Mesenchymal stem cell (in vitro differentiated cells and primary cell): ENCODE measurements around the gene SLC30A1. TPM values are rescaled to one million over a fixed set of nuclear protein-coding genes. Genes with fewer than 3 reads are reported as not detected.
A peak's percentile ranks its signal among the peaks of the same experiment; 100 is the strongest.
"Not testable (repeated sequence)": the region's sequence is repeated elsewhere in the genome, so short reads cannot be mapped to it uniquely, and the experiment has no call there.

Experiments
- DNase-seq: peaks from one replicate; pipeline ENCODE4 v3.0.0-alpha.2; 2013
- H2AFZ ChIP-seq: one replicate; pipeline ENCODE4 v1.6.1; 2013; ENCODE audit warnings: low read depth, mild to moderate bottlenecking, control low read depth, inconsistent platforms, low read length, moderate library complexity
- H2AK5ac ChIP-seq: 2 replicates; pipeline ENCODE4 v1.6.1; 2013; ENCODE audit warnings: low read length, moderate library complexity, mild to moderate bottlenecking, inconsistent platforms; ENCODE audit not compliant: severe bottlenecking
- H2BK120ac ChIP-seq: one replicate; pipeline ENCODE4 v1.6.1; 2013; ENCODE audit warnings: low read depth, mild to moderate bottlenecking, inconsistent platforms, low read length, moderate library complexity
- H2BK12ac ChIP-seq, 2 experiments: one replicate each; pipeline ENCODE4 v1.6.1; 2013; ENCODE audit warnings: inconsistent platforms in 2 of 2, low read length in 2 of 2, mild to moderate bottlenecking in 2 of 2, moderate library complexity in 2 of 2, control low read depth in 1 of 2
- H2BK15ac ChIP-seq: one replicate; pipeline ENCODE4 v1.6.1; 2013; ENCODE audit warnings: mild to moderate bottlenecking, low read depth, inconsistent platforms; ENCODE audit not compliant: poor library complexity, severe bottlenecking
- H2BK5ac ChIP-seq: 2 replicates; pipeline ENCODE4 v1.6.1; 2013; ENCODE audit warnings: low read depth, mild to moderate bottlenecking, low read length, control low read depth, inconsistent platforms; ENCODE audit not compliant: poor library complexity, severe bottlenecking
- H3K14ac ChIP-seq, 2 experiments: one replicate each; pipeline ENCODE4 v1.6.1; 2013; ENCODE audit warnings: inconsistent platforms in 2 of 2, low read length in 2 of 2, control low read depth in 1 of 2, mild to moderate bottlenecking in 1 of 2, moderate library complexity in 1 of 2
- H3K18ac ChIP-seq, 2 experiments: one replicate each; pipeline ENCODE4 v1.6.1; 2013; ENCODE audit warnings: inconsistent platforms in 2 of 2, low read length in 2 of 2, control low read depth in 1 of 2, low read depth in 1 of 2, mild to moderate bottlenecking in 1 of 2
- H3K23ac ChIP-seq, 2 experiments: one replicate each; pipeline ENCODE4 v1.6.1; 2013; ENCODE audit warnings: inconsistent platforms in 2 of 2, low read length in 2 of 2, mild to moderate bottlenecking in 2 of 2, moderate library complexity in 2 of 2, control low read depth in 1 of 2
- H3K27ac ChIP-seq: 2 replicates; pipeline ENCODE4 v1.5.1; 2013; ENCODE audit warnings: mild to moderate bottlenecking, moderate library complexity, low read length, control low read depth, inconsistent platforms; ENCODE audit not compliant: poor library complexity, severe bottlenecking
- H3K27me3 ChIP-seq, 2 experiments: 2 replicates each; pipeline versions ENCODE4 v1.6.1 to v1.7.0; 2013; ENCODE audit warnings: low read length in 2 of 2, mild to moderate bottlenecking in 2 of 2, moderate library complexity in 2 of 2, control low read depth in 1 of 2, inconsistent platforms in 1 of 2; ENCODE audit not compliant: control insufficient read depth in 1 of 2, insufficient read depth in 1 of 2
- H3K36me3 ChIP-seq, 2 experiments: 2 replicates each; pipeline versions ENCODE4 v1.6.1 to v1.7.0; 2013; ENCODE audit warnings: low read length in 2 of 2, control low read depth in 1 of 2, inconsistent platforms in 1 of 2, low read depth in 1 of 2, mild to moderate bottlenecking in 1 of 2; ENCODE audit not compliant: insufficient read depth in 2 of 2, control insufficient read depth in 1 of 2
- H3K4ac ChIP-seq, 2 experiments: one replicate each; pipeline ENCODE4 v1.6.1; 2013; ENCODE audit warnings: inconsistent platforms in 2 of 2, low read length in 2 of 2, mild to moderate bottlenecking in 2 of 2, moderate library complexity in 2 of 2, control low read depth in 1 of 2, low read depth in 1 of 2
- H3K4me1 ChIP-seq: 2 replicates; pipeline ENCODE4 v1.6.1; 2013; ENCODE audit warnings: low read depth, low read length, control low read depth; ENCODE audit not compliant: control insufficient read depth, insufficient read depth
- H3K4me2 ChIP-seq: 2 replicates; pipeline ENCODE4 v1.6.1; 2013; ENCODE audit warnings: low read length, mild to moderate bottlenecking, inconsistent platforms; ENCODE audit not compliant: poor library complexity, severe bottlenecking
- H3K4me3 ChIP-seq, 2 experiments: 2 replicates each; pipeline versions ENCODE4 v1.5.1 to v1.7.0; 2013; ENCODE audit warnings: low read length in 2 of 2, mild to moderate bottlenecking in 2 of 2, control low read depth in 1 of 2, low read depth in 1 of 2; ENCODE audit not compliant: insufficient read depth in 1 of 2
- H3K79me1 ChIP-seq: replicated peaks from 2 replicates; pipeline ENCODE4 v1.6.1; 2013; ENCODE audit warnings: mild to moderate bottlenecking, control low read depth, low read length, inconsistent platforms; ENCODE audit not compliant: poor library complexity, severe bottlenecking
- H3K9ac ChIP-seq: 2 replicates; pipeline ENCODE4 v1.7.0; 2013; ENCODE audit warnings: mild to moderate bottlenecking, low read length, moderate library complexity
- H3K9me3 ChIP-seq: 2 replicates; pipeline ENCODE4 v1.7.0; 2013; ENCODE audit warnings: mild to moderate bottlenecking, low read length; ENCODE audit not compliant: control insufficient read depth
- H4K8ac ChIP-seq: one replicate; pipeline ENCODE4 v1.6.1; 2013; ENCODE audit warnings: inconsistent platforms, mild to moderate bottlenecking, low read length, moderate library complexity
- H4K91ac ChIP-seq: one replicate; pipeline ENCODE4 v1.6.1; 2013; ENCODE audit warnings: mild to moderate bottlenecking, low read length, inconsistent platforms
- WGBS: methylation state at CpG from one replicate; pipeline ENCODE4 v1.1.7; 2013; ENCODE audit warnings: mixed read lengths; 5-methylcytosine and 5-hydroxymethylcytosine counted together
- polyA plus RNA-seq, 2 experiments: library from polyadenylated mRNA; stranded (reverse); fragments of 200-250 nt; gene quantifications; one replicate each; pipeline ENCODE4 v1.2.3, GENCODE V29; 2013

SLC30A1 gene, protein sequence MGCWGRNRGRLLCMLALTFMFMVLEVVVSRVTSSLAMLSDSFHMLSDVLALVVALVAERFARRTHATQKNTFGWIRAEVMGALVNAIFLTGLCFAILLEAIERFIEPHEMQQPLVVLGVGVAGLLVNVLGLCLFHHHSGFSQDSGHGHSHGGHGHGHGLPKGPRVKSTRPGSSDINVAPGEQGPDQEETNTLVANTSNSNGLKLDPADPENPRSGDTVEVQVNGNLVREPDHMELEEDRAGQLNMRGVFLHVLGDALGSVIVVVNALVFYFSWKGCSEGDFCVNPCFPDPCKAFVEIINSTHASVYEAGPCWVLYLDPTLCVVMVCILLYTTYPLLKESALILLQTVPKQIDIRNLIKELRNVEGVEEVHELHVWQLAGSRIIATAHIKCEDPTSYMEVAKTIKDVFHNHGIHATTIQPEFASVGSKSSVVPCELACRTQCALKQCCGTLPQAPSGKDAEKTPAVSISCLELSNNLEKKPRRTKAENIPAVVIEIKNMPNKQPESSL
- polyA plus RNA-seq (2013, experiment 1 of 2) = 6.8 TPM
- polyA plus RNA-seq (2013, experiment 2 of 2) = 7.1 TPM

DNA sequence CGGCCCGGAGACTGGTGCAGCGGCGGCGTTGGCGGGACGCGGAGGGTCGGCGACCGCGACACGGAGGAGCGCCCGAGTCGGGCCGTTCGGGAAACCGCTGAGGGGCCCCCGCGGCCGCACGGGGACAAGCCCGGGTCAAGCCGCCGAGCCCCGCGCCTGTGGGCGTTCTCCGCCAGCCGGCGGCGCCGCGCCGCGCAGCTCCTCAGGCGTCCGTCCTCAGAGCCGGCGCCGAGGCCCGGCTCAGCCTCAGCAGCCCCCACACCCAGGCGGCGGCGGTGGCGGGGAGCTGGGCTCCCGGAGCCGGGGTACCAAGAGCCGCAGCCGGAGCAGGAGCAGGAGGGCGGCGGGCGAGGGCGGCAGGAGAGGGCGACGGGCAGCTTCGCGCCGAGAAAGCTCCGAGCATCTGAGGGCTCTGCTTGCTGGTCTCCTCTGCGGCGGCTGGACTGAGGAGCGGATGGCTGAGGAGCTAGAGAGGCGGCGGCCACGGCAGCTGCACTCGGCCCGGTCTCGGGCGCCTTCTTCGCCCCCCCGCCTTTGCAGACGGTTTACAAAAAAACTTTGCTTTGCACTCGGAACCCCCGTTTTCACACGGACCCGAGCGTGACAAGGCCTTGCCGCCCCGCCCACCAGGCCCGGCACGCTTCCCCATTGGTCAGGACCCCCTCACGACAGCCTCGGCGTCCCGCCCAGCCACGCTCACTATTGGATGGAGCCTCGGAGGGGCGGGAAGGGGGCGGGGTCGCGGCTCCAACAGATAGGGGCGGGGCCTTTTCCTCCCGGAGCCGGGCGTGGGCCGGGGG lies at the start of gene SLC30A1:
Gene SLC30A1 (minus strand): TSS at position 522 of the 800 bp plus-strand sequence. CDS start 549 bp downstream, outside the sequence.
- H3K23ac ChIP-seq = peak within 1 kb of the TSS in 1 of 2 experiments; percentile 99
- peak within 1 kb of the TSS in 1 of 2 experiments; percentile 93 for H2BK12ac ChIP-seq
- peak within 1 kb of the TSS in 1 of 2 experiments; percentile 97 for H3K14ac ChIP-seq

DNA sequence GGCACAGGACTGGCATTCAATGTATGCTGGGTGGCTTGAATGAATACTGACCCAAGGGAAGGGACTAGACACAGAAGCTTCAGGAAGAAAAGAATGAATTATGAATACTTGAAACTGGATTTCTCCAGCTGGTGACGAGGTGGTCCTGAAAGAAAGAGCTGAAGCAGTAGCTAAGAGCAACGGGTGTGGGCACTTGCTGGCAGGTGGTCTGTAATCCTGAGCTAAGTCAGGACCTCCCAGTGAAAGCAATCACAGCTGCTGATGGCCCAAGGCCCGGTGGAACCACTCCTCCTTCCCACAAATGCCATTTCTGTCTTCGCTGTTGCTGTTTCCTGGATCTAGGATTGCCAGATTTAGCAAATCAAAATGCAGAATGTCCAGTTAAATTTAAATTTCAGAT lies 49.5 kb upstream of the SLC30A1 start:
- WGBS = 63% methylated on average over 4 of the region's 4 CpGs
- H3K9me3 ChIP-seq = no peaks in the 10 kb centered on the region
- no peak overlapping the region for H3K4ac ChIP-seq
- H3K27ac ChIP-seq = no peak overlapping the region
- H3K23ac ChIP-seq = no peak overlapping the region
- H2BK120ac ChIP-seq = no peak overlapping the region
- H2BK12ac ChIP-seq = no peak overlapping the region
- H3K4me1 ChIP-seq = peaks cover 21% of the 10 kb centered on the region
- H3K36me3 ChIP-seq = no peaks in the 10 kb centered on the region
- H2AFZ ChIP-seq = no peak overlapping the region
- H3K4me2 ChIP-seq = no peak overlapping the region
- no peak overlapping the region for H4K91ac ChIP-seq
- no peak overlapping the region for H2AK5ac ChIP-seq
- peaks cover 0 to 3% of the 10 kb centered on the region in 2 experiments for H3K27me3 ChIP-seq
- H3K9ac ChIP-seq = no peak overlapping the region
- H3K14ac ChIP-seq = no peak overlapping the region
- H3K79me1 ChIP-seq = no peaks in the 10 kb centered on the region
- H3K18ac ChIP-seq = no peak overlapping the region
- no peak for DNase-seq
- no peak overlapping the region for H2BK15ac ChIP-seq
- H2BK5ac ChIP-seq = no peak overlapping the region
- no peak overlapping the region for H4K8ac ChIP-seq
- H3K4me3 ChIP-seq = no peak overlapping the region

More for the DNA sequence above, at the start of gene SLC30A1:
- Histone ChIP-seq H3K9ac (peak within 1 kb of the TSS; percentile 95), H3K36me3 (peaks cover 3 to 23% of the 10 kb centered on the region in 2 experiments), H3K9me3 (no peaks in the 10 kb centered on the region), H3K4ac (peak within 1 kb of the TSS; percentile 75 to 86), H3K4me1 (peaks cover 6% of the 10 kb centered on the region), H3K4me2 (peak within 1 kb of the TSS; percentile 74), H3K79me1 (peaks cover 5% of the 10 kb centered on the region), H2BK120ac (peak within 1 kb of the TSS; percentile 54), H4K91ac (peak within 1 kb of the TSS; percentile 53), H2AFZ (peak within 1 kb of the TSS; percentile 80), H4K8ac (peak within 1 kb of the TSS; percentile 75), H3K4me3 (peak within 1 kb of the TSS; percentile 97 to 99), H3K27me3 (no peaks in the 10 kb centered on the region), H2BK5ac (peak within 1 kb of the TSS; percentile 92), H3K27ac (peak within 1 kb of the TSS; percentile 76), H2AK5ac (no peak within 1 kb of the TSS), H3K18ac (peak within 1 kb of the TSS; percentile 97), H2BK15ac (peak within 1 kb of the TSS; percentile 98)
- under 1% methylated on average over 72 of the region's 98 CpGs for WGBS
- peak; percentile 97 for DNase-seq

DNA sequence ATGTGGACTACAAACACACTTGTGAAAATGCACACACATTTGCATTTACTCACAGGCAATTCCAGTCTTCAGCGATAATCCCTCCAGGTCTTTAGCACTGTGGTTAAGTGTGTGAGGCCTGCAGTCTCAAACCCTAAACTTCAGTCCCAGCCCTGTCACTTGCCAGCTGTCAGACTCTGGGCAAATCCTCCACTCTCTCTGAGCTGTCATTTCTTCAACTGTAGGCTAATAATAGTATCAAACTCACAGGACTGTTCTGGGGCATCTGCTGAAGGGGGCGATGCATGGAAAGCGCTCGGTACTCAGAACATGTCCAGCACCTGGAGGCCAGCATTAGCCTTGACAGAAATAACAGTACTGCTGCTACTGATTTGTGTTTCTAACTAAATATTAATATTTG lies 48.3 kb upstream of the SLC30A1 start:
- Histone ChIP-seq H3K9me3 (no peaks in the 10 kb centered on the region), H3K79me1 (no peaks in the 10 kb centered on the region), H4K8ac (no peak overlapping the region), H3K9ac (no peak overlapping the region), H2BK5ac (no peak overlapping the region), H2AFZ (no peak overlapping the region), H4K91ac (no peak overlapping the region), H2BK120ac (no peak overlapping the region), H3K36me3 (no peaks in the 10 kb centered on the region), H3K4me2 (no peak overlapping the region), H2BK15ac (no peak overlapping the region), H3K27ac (no peak overlapping the region), H2BK12ac (no peak overlapping the region), H3K18ac (no peak overlapping the region), H2AK5ac (no peak overlapping the region), H3K4me1 (peaks cover 10% of the 10 kb centered on the region), H3K14ac (no peak overlapping the region), H3K23ac (no peak overlapping the region), H3K27me3 (peaks cover 0 to 3% of the 10 kb centered on the region in 2 experiments), H3K4me3 (no peak overlapping the region), H3K4ac (no peak overlapping the region)
- WGBS = 95% methylated on average over 4 of the region's 4 CpGs
- DNase-seq = no peak

DNA sequence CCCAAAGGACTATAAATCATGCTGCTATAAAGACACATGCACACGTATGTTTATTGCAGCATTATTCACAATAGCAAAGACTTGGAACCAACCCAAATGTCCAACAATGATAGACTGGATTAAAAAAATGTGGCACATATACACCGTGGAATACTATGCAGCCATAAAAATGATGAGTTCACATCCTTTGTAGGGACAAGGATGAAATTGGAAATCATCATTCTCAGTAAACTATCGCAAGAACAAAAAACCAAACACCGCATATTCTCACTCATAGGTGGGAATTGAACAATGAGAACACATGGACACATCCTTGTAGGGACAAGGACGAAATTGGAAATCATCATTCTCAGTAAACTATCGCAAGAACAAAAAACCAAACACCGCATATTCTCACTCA lies 46.9 kb upstream of the SLC30A1 start:
- H3K18ac ChIP-seq, H4K8ac ChIP-seq, H3K14ac ChIP-seq, H2BK120ac ChIP-seq, H3K27ac ChIP-seq, H2BK5ac ChIP-seq, H3K9ac ChIP-seq, H2AK5ac ChIP-seq, H3K4me3 ChIP-seq, DNase-seq, H3K36me3 ChIP-seq, H3K4me2 ChIP-seq, H3K9me3 ChIP-seq, H3K4ac ChIP-seq, H2BK12ac ChIP-seq, H4K91ac ChIP-seq, H3K79me1 ChIP-seq, H2AFZ ChIP-seq, H2BK15ac ChIP-seq, H3K27me3 ChIP-seq, H3K23ac ChIP-seq: not testable (repeated sequence)
- H3K4me1 ChIP-seq = peaks cover 14% of the 10 kb centered on the region
- 80% methylated on average over 3 of the region's 7 CpGs for WGBS
